Fibroblast of skin of right quadriceps (primary cell): ENCODE results near the gene SCN1B.
"Not testable (repeated sequence)": the region's sequence is repeated elsewhere in the genome, so short reads cannot be mapped to it uniquely, and the experiment has no call there.

Experiments used
- DNase-seq: peaks from one replicate; pipeline ENCODE4 v3.0.0-alpha.2; 2013

The SCN1B gene

DNA sequence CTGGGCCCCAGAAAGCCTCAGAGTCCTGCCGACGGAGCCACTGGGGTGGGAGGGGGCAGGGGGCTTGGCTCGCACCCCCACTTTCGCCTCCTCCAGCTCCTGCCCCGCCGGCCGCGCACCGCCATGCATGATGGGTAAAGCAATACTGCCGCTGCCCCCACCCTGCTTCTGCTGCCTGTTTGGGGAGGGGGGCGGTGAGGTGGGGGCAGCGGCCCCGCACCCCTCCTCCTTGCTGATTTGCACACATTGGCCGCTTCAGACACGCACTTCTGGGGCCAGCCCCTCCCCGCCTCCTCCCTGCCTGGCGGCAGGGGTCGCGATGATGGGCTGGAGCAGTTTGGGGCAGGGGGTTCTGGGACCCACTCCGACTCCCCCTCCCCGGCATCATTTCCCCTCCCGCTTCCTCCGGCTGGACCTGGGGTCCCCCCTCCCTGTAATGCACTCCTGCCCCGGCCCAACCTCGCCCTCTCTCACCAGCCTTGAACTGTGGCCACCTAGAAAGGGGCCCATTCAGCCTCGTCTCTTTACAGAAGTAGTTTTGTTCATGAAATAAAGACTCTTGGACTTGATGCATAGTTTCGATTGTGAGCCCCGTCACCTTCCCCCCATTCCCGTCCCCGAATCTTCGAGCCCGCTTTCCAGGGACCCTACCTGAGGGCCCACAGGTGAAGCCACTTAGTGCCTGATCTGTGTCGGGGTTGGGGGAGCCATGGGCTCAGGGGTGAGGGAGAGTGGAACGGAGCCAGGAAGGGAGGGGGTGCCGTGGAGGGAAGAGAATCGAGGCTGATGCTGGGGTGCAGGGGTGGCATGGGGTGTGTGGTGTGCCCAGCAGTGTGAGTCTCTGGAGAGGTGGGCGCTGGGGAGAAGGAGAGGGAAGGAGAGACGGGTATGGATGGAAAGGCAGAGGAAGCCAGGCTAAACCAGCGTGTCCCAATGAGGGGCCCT lies 9.9 kb downstream of the SCN1B start:
- no peak for DNase-seq

DNA sequence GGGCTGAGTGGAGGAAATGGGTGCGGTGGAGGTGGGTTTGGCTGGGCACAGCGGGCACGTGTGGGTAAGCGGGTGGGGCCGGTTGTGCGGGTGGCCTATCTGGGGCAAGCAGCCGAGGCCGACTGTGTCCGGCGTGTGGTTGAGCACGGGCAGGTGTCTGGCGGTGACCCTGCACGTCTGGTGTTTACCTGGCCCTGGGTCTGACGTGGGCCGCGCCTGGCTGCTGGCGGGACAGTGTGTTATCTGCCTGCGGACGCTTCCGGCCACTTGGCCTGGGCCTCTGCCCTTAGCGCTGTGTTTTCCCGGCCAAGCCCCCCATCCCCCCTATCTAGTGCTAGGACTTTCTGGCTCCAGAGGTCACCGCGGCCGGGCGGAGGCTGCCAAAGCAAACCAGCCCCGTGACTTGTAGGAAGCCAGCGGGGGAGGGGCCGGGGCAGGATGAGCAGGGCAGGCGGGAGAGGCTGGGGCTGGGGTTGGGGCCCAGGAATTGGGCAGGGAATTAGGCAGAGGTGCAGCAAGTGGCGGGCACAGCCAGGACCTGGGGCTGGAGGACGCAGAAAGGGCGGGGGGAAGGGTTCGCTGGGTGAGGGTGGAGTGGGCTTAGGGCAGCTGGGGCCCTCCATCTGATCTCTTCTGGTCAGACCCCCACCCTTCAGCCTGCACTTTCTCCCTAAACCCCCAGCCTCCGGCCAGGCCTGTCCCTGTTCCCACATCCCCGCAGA lies 10.7 kb downstream of the SCN1B start:
- no peak for DNase-seq

DNA sequence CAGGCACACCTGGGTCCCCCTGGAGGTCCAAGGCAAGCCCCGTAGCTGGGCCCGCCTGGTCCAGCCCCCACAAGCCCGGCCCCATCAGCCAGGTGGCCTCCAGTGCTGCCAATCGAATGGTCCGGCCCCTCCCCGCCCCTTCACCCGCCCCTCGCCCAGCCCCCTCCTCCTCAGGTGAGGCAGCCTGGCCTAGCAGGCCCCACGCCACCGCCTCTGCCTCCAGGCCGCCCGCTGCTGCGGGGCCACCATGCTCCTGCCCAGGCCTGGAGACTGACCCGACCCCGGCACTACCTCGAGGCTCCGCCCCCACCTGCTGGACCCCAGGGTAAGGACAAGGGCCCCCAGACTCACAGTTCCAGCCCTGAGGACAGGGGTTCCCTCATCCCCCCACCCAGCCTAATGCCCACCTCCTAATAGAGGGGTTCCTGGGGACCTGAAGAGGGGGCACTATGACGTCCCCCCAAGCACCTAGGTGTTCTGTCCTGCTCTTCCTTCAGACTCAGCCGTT lies 11.3 kb downstream of the SCN1B start, which contains the start of gene HPN:
HPN (plus strand) TSS at position 174 of the 508 bp plus-strand sequence. CDS start 786 bp downstream, outside the sequence.
- no peak for DNase-seq

DNA sequence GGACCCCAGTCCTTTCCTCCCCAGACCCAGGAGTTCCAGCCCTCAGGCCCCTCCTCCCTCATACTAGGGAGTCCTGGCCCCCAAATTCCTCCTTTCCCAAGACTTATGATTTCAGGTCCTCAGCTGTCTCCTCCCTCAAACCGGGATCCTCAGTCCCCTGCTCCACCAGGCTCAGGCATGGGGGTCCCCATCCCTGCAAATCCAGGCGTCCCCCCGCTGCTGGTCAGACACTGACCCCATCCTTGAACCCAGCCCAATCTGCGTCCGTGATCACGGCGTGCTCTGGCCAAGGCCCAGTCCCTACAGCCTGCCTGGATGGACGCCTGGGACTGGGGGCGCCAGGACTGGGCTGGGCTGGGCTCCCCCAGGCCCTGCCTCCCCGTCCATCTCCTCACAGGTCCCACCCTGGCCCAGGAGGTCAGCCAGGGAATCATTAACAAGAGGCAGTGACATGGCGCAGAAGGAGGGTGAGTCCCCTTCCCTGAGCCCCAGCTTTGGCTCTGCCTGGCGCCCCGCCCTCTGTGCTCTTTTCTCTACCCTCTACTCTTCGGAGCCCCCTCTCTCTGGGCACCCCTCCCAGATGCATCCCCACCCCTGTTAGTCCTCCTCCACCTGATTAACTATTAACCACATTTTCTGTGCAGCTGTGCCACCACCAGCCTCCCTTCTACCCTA lies 11.9 kb downstream of the SCN1B start:
- DNase-seq, result no peak

DNA sequence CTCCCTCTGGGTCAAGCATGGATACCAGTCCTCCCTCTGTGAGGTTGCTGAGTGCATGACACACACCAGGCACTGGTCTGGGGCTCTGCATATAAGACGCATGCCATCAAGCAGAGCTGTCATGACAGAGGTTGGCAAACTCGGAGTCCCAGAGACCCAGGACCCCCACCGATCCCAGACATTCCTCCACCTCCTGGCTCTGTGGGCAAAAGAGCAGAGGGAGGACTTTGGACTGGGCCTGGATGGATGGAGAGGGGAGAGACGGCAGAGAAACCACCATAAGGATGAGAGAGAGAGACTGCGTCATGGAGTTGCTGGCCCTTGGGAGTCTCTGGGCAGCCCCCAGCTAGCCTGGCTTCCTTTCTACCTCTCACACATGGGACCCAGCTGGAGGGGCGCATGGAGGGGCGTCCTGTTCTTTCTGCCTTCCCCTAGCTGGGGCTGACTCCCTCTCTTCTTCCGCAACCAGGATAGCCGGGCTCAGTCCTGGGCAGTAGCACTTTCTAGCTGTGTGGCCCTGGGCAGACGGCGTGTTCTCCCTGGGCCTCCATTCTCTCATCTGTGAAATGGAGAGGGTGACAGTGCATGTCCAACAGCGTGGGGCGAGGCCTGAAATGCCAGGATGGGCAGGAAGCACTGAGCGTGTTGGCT lies 12.8 kb downstream of the SCN1B start:
- no peak for DNase-seq

DNA sequence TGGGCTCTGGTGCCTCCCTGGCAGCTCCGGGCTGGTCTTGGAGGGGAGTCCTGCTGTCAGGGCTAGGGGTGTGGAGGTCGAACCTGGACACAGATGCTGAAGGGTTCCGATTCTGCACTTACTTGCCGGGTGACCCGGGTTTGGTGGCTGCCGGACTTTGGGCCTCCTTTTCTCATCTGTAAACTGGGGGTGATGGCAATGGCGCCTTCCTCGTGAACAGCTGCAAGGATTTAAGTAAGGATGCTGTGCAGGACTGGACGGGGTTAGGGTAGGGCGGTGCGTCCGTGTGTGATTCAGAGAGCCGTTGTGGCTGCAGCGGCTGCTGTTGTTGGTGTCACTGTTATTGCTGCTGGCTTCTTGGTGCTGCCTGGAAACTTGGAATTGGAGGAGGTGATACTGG lies 13.6 kb downstream of the SCN1B start:
- no peak for DNase-seq

DNA sequence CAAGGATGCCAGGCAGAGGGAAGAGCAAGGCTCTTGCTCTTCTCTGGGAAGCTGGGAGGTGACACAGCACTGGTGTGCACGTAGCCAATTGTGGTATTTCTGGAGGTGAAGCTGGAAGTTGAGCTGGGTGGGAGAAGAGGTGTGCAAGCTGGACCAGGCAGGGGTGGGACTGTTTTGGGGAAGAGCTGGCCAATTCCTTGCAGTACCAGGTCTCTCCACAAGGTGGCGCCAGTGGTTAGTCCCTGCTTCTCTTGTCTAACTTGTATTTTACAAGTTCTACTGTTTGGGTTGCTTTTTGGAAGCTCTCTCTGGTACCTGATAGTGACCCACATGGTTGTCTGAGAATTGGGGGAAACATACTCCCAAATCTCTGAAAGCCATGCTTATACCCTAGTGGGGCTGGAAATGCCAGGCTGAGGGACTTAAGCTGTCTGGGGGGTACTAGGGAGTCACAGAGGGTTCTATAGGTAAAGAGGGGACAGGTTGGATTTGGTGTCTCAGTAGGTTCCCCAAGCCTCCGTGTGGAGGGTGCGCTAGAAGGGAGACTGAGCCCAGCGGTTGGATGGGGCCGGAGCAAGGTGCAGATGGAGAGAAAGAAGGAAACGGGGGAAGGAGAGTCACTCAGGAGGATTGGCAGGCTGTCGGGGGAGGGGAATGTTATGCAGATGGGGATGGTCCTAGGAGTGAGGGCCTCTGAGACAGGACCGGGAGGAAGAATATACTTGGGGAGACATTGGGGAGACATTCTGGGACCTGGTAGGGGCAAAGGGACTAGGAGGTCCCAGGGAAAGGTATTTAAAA lies 14.2 kb downstream of the SCN1B start:
- DNase-seq, result peak; percentile 45

DNA sequence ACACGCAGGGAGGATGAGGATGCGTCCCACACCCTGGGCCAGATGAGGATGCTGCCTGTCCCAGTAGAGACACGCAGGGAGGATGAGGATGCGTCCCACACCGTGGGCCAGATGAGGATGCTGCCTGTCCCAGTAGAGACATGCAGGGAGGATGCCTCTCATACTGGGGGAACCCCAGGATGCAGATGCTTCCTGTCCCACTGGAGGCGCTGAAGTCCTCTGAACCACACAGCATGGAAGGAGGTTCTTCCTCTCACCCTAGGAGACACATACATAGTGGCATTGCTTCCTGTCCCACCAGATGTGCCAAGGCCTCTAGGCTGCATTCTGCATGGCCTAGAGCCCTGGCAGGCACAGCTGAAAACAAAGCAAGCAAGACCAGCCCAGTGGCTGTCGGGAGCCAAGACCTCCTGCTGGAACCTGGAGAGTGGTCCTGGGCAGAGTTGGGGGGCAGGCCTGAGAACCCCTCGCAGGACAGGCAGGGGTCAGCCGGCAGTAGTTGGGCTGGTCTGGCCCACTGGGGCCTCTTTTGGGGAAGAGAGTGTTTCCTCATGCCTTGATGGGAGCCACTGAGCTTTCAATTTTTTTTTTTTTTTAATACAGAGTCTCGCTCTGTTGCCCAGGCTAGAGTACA lies 15.5 kb downstream of the SCN1B start:
- DNase-seq, result peak; percentile 28

DNA sequence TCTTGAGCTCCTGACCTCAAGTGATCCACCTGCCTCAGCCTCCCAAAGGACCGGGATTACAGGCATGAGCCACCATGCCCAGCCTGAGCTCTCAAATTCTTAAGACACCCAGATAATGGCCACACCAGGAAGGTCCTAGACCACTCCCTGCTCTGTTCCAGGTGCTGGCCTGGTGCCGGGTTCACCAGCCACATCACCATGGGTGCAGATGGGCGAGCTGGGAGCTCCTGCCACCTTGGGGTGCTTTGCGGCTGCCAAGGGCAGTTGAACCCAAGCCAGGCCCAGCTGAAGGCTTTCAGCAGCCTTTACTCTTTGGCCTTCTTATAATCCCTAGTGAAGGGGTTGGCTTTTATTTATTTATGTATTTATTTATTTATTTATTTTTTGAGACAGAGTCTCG lies 16.2 kb downstream of the SCN1B start:
- DNase-seq, result no peak

DNA sequence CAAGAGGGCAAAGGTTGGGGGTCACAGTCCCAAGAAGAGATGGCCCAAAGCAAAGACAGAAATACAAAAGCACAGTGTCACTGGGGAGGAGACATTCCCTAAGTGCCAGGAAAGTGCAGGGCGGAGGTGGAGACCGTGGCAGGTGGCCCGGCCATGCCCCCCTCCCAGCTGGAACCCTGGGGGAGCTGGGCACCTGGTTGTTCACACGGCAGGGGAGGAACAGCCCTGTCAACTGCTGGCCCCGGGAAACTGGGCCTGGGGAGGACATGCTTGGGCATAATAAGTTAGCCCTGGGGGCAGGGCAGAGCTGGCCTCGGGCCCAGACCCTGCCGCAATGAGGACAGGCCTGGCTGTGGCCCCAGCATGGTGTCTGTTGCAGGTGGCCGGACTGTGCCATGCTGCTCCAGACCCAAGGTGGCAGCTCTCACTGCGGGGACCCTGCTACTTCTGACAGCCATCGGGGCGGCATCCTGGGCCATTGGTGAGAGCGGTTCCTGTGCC lies 18.7 kb downstream of the SCN1B start:
- no peak for DNase-seq

DNA sequence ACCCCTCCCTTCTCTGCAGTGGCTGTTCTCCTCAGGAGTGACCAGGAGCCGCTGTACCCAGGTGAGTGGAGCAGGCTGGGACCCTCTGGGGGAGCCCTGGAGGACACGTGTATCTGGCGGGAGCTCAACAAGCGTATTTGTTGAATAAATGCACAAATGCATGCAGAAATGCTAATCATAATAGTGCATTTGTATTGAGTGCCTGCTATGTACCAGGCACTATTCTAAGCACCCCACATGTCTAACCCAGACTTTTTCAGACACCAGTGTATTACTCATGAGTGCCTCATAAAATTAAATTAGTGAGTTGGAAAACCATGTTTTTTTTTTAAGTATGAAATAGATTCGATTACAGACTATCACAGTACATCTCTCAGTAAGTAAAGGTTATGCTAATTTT lies 19.2 kb downstream of the SCN1B start:
- DNase-seq, result no peak

DNA sequence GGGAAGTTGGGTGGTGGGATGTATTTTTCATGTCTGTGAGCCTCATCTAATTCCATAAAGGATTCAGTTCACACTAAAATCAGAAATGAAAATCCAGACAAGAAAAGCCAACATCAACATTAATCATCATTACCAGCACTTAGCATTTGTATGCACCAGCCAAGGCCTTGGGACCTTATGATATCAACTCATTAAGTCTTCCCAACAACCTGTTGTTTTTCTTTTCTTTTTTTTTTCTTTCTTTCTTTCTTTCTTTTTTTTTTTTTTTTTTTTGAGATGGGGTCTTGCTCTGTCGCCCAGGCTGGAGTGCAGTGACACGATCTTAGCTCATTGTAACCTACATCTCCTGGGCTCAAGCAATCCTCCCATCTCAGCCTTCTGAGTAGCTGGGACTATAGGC lies 20.4 kb downstream of the SCN1B start:
- DNase-seq, result not testable (repeated sequence)

DNA sequence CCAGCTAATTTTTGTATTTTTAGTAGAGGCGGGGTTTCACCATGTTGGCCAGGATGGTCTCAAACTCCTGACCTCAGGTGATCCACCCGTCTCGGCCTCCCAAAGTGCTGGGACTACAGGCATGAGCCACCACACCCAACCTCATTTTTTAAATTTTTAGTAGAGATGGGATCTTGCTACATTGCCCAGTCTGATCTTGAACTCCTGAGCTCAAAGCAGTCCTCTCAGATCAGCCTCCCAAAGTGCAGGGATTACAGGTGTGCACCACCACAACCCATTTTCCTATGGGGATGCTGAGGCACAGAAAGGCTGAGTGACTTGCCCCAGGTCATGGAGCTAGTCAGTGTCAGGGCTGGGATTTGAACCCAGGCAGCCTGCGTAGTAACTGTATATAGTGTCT lies 21.0 kb downstream of the SCN1B start:
- not testable (repeated sequence) for DNase-seq

DNA sequence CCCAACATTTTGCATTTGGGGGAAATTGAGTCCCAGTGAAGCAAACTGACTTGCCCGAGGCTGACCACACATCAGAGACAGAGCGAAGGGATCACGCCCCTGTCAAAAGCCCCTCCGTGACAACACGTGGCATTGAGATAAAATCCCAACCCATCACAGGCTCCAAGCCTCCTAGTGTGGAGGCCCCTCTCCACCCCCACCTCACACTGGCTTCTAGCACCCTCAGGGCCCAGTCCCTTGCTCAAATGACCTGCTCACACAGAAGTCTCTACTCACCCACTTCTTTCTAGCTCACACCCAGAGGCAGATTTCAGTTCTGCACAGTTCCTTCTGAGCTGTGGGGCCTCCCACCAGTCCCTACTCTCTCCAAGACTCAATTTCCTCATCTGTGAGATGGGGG lies 21.5 kb downstream of the SCN1B start:
- no peak for DNase-seq

DNA sequence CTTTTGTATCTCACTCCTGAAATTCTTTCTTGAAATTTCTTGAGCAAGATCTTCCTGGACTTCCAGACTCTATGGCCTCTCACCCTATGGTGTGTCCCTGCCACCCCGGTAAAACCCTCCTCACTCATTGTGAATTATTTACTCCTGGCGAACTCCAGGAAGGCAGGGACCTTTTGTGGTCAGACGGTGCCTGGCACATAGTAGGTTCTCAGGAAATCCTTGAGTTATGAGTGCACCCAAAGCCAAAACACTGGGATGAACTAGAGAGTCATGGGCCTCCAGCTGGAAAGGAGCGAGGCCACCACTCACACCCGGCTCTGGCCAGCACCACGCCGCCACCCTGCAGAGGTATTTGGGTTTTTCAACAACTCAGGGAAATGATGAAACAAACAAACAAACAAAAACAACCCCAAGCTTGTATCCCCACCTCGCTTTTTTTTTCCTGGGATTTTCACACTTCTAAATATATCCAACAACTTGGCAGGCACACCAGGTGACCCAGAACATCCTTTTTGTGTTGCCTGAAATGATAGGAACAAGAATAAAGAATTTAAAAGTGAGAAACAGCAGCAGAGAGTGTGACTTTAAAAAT lies 22.4 kb downstream of the SCN1B start:
- no peak for DNase-seq

DNA sequence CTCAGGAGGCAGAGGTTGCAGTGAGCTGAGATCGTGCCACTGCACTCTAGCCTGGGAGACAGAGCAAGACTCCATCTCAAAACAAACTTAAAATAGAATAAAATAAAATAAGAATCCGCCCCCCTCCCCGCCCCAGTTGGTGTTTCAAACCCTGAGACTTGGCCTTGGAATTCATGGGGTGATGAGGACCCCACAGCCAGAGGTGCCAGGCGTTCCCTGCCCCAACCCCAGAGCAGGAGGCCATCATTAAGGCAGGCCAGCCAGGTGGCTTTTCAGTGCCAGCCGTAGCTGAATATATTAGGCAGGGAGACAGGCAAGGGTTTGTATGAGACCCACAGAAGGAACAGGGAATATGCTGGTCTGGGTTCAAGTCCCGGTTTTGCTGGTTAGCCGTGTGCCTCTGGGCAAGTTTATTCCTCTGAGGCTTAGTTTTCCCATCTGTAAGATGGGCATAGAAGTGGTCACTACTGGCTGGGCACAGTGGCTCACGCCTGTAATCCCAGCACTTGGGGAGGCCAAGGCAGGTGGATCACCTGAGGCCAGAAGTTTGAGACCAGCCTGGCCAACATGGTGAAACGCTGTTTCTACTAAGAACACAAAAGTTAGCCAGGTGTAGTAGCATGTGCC lies 23.5 kb downstream of the SCN1B start:
- no peak for DNase-seq

DNA sequence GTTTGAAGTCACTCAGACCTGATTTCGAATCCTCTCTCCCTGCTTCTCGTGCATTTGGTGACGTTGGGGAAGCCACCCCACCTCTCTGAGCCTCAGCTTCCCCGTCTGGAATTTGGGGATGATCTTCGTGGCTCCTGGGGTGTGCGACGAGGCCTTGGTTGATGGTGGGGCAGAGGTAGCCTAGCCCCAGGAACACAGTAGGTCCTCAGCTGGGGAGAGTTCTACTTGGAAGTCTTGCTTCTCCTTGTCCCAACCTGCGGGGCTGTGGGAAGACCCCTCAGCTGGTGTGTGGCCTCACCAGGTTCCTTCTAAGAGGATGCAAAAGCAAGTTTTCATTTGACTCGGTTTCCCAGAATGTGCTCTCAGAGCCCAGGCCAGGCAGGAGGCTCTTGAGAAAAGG lies 24.4 kb downstream of the SCN1B start:
- DNase-seq, result no peak

DNA sequence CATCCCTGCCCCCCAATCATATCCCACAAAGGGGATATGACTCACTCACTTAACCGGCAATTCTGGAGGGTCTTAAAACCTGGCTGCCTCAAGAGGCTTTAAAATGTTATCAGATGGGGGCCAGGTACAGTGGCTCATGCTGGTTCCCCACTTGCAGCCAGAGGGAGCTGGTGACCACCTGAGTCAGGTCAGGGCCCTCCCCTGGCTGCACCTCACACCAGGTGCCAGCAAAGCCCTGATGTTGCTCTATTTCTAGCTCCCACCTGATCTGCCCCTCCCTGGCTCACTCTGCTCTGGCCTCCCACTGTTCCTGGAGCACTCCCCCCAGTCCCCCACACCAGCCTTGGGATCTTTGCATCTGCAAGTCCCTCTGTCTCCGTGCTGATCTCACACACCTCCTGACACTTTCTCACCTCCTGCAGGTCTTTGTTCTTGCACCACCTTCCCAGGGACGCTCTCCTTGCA lies 25.5 kb downstream of the SCN1B start:
- DNase-seq, result no peak

DNA sequence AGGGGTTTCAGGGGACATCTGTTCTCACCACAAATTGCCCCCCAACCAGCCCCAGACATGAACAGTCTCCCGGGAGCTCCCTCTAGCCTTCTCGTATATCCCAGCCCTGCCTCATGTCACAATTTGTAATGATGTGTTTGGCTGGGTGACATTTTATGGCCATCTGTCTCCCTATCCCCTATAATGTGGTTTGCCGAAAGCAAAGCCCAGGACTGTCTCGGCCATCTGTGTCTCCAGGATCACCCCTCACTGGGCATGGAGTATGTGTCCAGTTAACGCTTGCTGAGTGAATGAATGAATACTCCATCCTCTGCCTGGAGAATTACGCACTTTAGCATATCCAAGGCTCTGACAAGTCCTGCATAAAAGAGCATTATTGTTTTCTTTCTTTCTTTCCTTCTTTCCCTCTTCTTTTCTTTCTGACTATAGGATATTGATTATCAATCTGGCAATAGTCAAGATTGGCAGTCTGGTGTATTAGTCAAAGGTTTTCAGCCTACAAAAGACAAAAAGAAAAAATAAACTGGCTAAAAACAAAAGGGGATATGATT lies 26.3 kb downstream of the SCN1B start:
- DNase-seq, result no peak

DNA sequence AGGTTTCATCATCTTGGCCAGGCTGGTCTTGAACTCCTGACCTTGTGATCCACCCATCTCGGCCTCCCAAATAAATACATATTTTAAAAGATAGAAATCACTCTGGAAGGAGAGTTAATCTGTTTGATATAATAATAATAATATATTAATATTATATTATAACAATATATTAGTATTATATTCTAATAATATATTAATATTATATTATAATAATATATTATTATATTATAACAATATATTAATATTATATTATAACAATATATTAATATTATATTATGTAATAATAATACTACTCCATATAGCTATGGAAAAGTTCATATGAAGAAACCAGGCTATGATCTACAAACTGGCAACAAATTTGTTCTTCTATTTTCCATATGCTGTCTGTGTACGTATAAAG lies 28.1 kb downstream of the SCN1B start:
- no peak for DNase-seq
